GM06990 (cell line): ENCODE measurements around the gene ATP11A.

Source experiments
- DNase-seq: peaks from one replicate; pipeline ENCODE4 v3.0.0-alpha.2; 2011; ENCODE audit not compliant: insufficient read length; ENCODE audit errors: extremely low read depth
- H3K27me3 ChIP-seq: replicated peaks from 2 replicates; pipeline ENCODE4 v1.6.0; 2011; ENCODE audit warnings: low read length; ENCODE audit not compliant: control insufficient read depth, insufficient read depth
- H3K36me3 ChIP-seq: 2 replicates; pipeline ENCODE4 v1.5.1; 2011; ENCODE audit warnings: low read length; ENCODE audit not compliant: control insufficient read depth, insufficient read depth
- H3K4me3 ChIP-seq: replicated peaks from 2 replicates; pipeline ENCODE4 v1.5.1; 2011; ENCODE audit warnings: low read depth, mild to moderate bottlenecking, control low read depth, low read length
- TF ChIP-seq, protein P1 (sequence below): IDR thresholded peaks from 2 replicates; pipeline ENCODE4 v1.5.1; 2011; ENCODE audit warnings: low read length, control low read depth, mild to moderate bottlenecking, inconsistent platforms; ENCODE audit not compliant: insufficient read depth, poor library complexity, severe bottlenecking

The ATP11A gene

DNA sequence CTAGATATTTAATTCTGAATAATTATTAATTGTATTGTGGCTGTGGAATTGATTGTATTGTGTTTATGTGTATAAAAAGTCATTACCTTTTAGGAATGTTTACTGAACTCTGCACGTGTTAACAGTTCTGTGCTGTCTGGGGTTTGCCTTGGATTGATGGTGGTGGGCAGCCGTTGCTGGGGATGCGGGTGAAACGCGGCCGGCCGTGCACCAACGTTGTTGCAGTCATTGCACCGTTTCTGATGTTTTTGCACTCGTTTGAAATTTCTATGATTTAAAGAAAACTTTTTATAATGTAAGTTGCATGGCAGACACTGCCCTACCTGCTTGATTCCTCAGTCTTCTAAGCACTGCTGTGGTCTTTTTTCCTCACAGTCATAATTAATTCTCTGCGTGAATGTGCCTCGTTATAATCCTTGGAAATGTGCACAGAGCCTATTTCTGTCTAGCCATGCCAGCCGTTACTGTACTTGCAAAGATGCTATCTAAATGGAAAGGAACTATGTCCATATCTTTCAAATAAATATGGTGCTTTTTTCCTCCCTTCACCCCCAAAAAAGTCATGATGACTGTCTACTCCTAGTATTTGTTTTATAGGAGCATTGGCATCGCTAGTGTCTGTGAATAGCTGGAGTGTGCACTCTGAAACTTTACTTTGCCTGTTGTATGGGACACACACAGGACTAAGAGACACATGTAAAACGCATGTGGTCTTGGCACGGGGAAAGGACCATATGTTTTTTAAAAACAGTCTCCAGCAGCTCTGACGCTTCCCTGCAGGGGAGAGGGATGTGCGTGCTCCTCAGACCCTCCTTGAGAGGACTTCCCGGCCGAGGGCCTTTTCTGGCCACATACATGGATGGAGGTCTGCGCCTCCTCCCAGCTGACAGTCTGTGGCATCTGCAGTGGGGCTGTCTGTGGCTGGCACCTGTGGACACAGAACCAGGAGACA, 238.5 kb downstream of the ATP11A start:
- TF ChIP-seq, protein P1, sequence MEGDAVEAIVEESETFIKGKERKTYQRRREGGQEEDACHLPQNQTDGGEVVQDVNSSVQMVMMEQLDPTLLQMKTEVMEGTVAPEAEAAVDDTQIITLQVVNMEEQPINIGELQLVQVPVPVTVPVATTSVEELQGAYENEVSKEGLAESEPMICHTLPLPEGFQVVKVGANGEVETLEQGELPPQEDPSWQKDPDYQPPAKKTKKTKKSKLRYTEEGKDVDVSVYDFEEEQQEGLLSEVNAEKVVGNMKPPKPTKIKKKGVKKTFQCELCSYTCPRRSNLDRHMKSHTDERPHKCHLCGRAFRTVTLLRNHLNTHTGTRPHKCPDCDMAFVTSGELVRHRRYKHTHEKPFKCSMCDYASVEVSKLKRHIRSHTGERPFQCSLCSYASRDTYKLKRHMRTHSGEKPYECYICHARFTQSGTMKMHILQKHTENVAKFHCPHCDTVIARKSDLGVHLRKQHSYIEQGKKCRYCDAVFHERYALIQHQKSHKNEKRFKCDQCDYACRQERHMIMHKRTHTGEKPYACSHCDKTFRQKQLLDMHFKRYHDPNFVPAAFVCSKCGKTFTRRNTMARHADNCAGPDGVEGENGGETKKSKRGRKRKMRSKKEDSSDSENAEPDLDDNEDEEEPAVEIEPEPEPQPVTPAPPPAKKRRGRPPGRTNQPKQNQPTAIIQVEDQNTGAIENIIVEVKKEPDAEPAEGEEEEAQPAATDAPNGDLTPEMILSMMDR, result no peak
- Histone ChIP-seq H3K36me3 (no peaks in the 10 kb centered on the region), H3K27me3 (no peaks in the 10 kb centered on the region; the same call in 1 of the 2 replicates), H3K4me3 (no peak overlapping the region)
- no peak for DNase-seq

GRCh38 chr13:112928972-112929782, 239.3 kb downstream of the ATP11A start:
- H3K4me3 ChIP-seq, result no peak overlapping the region
- H3K27me3 ChIP-seq, result no peaks in the 10 kb centered on the region; the same call in none of the 2 replicates
- TF ChIP-seq, protein P1, result no peak
- no peak for DNase-seq
- no peaks in the 10 kb centered on the region for H3K36me3 ChIP-seq

GRCh38 chr13:112929783-112930055, 239.9 kb downstream of the ATP11A start:
- TF ChIP-seq, protein P1, result no peak
- Histone ChIP-seq H3K4me3 (no peak overlapping the region), H3K27me3 (no peaks in the 10 kb centered on the region; the same call in none of the 2 replicates), H3K36me3 (no peaks in the 10 kb centered on the region)
- DNase-seq, result no peak

DNA sequence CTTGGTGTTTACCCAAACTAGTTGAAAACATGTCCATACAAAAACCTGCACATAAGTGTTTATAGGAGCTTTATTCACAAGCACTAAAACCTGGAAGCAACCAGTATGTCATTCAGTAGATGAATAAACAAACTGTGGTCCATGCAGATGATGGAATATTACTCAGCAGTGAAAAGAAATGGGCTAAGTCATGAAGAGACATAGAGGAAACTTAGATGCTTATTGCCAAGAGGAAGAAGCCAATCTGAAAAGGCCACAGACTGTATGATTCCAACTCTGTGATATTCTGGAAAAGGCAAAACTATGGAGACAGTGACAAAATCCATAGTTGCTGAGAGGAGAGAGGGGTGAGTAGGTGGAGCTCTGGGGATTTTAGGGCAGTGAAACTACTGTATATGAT, 240.4 kb downstream of the ATP11A start:
- Histone ChIP-seq H3K27me3 (no peaks in the 10 kb centered on the region; the same call in none of the 2 replicates), H3K4me3 (no peak overlapping the region), H3K36me3 (no peaks in the 10 kb centered on the region)
- no peak for DNase-seq
- TF ChIP-seq, protein P1, result no peak

GRCh38 chr13:112931028-112931934, 241.4 kb downstream of the ATP11A start:
- H3K4me3 ChIP-seq, result no peak overlapping the region
- TF ChIP-seq, protein P1, result peak; percentile 33
- DNase-seq, result no peak
- H3K27me3 ChIP-seq, result no peaks in the 10 kb centered on the region; the same call in none of the 2 replicates
- H3K36me3 ChIP-seq, result no peaks in the 10 kb centered on the region
